DOHH2 (cell line): ENCODE results near the gene PTPRK.

Source experiments
- H3F3A ChIP-seq: fragments of 200-600 bp; sonication (generic), shearing (Covaris generic); 2 replicates; pipeline ENCODE4 v1.6.0; 2016; ENCODE audit warnings: antibody characterized with exemption, mild to moderate bottlenecking; ENCODE audit not compliant: control insufficient read depth, insufficient read depth
- H3K27ac ChIP-seq: fragments of 200-600 bp; sonication (generic); 2 replicates; pipeline ENCODE4 v1.5.1; 2014; ENCODE audit warnings: low read depth, mild to moderate bottlenecking, low read length, moderate library complexity
- H3K27me3 ChIP-seq: fragments of 200-600 bp; sonication (generic); 2 replicates; pipeline ENCODE4 v1.6.1; 2014; ENCODE audit warnings: mild to moderate bottlenecking, low read length, mixed read lengths; ENCODE audit not compliant: control insufficient read depth
- H3K36me3 ChIP-seq: fragments of 200-600 bp; sonication (generic); 2 replicates; pipeline ENCODE4 v1.6.1; 2014; ENCODE audit warnings: mild to moderate bottlenecking, low read length, moderate library complexity, mixed read lengths; ENCODE audit not compliant: control insufficient read depth
- H3K4me1 ChIP-seq: fragments of 200-600 bp; sonication (generic); 2 replicates; pipeline ENCODE4 v1.6.1; 2014; ENCODE audit warnings: mild to moderate bottlenecking, low read length, mixed read lengths; ENCODE audit not compliant: control insufficient read depth
- H3K4me2 ChIP-seq: fragments of 200-600 bp; sonication (generic); 2 replicates; pipeline ENCODE4 v1.6.0; 2014; ENCODE audit warnings: mild to moderate bottlenecking, low read length, moderate library complexity
- H3K4me3 ChIP-seq: fragments of 200-600 bp; sonication (generic); 2 replicates; pipeline ENCODE4 v1.5.1; 2014; ENCODE audit warnings: mild to moderate bottlenecking, low read length, mixed read lengths
- H3K79me2 ChIP-seq: fragments of 200-600 bp; sonication (generic); 2 replicates; pipeline ENCODE4 v1.6.1; 2014; ENCODE audit warnings: mild to moderate bottlenecking, low read length, mixed read lengths; ENCODE audit not compliant: control insufficient read depth
- H3K9me2 ChIP-seq: fragments of 200-600 bp; sonication (generic); replicated peaks from 2 replicates; pipeline ENCODE4 v1.6.1; 2014; ENCODE audit warnings: mild to moderate bottlenecking, low read length, mixed read lengths; ENCODE audit not compliant: control insufficient read depth
- H3K9me3 ChIP-seq: fragments of 200-600 bp; sonication (generic); 2 replicates; pipeline ENCODE4 v1.6.1; 2014; ENCODE audit warnings: antibody characterized with exemption, low read length, mixed read lengths; ENCODE audit not compliant: control insufficient read depth, insufficient read depth
- H4K20me1 ChIP-seq: fragments of 200-600 bp; sonication (generic); 2 replicates; pipeline ENCODE4 v1.6.0; 2014; ENCODE audit warnings: low read depth, mild to moderate bottlenecking, antibody characterized with exemption, low read length, moderate library complexity; ENCODE audit not compliant: control insufficient read depth, insufficient read depth
- EZH2phosphoT487 ChIP-seq: fragments of 200-600 bp; sonication (generic); IDR thresholded peaks from 2 replicates; pipeline ENCODE4 v1.6.1; 2017; ENCODE audit warnings: borderline replicate concordance, mild to moderate bottlenecking, antibody characterized with exemption, low read length, moderate library complexity, mixed read lengths
- TF ChIP-seq, protein P1 (sequence below): fragments of 200-600 bp; sonication (generic); IDR thresholded peaks from one replicate; pipeline ENCODE4 v1.5.1; 2014; ENCODE audit warnings: antibody characterized with exemption, mild to moderate bottlenecking, low read depth, low read length; ENCODE audit not compliant: poor library complexity, severe bottlenecking

PTPRK gene

DNA sequence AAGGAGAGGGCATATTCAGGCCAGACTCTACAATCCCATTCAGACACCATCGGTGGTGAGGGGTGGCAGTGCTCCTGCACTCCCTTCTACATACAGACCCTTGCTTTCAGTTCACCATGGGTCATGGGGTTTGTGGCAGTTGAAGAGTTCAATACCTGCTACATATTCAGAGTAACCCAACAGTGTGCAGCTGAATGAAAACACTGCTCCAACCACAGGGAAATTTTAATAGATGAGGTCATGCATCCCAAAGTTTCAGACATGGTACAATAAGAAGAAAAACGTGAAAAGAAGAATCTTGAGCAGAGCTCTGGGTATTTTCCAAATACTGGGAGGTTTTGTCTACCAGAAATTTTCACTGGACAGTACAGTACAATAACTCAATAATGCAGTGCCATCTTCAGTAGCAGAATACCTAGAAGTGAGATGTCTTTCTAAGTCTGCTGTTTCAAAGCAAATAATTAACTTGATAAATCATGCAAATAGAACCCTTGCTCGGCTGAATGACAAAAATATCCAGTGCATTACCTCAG is 162.1 kb downstream of the PTPRK start:
- Histone ChIP-seq H3K36me3 (no peaks in the 10 kb centered on the region), H3K27ac (no peak overlapping the region), H3K9me2 (no peaks in the 10 kb centered on the region), H4K20me1 (no peaks in the 10 kb centered on the region), H3K4me2 (no peak overlapping the region), H3K4me3 (no peak overlapping the region), H3K9me3 (no peaks in the 10 kb centered on the region), H3K79me2 (no peaks in the 10 kb centered on the region), H3K4me1 (no peaks in the 10 kb centered on the region), H3F3A (no peaks in the 10 kb centered on the region), H3K27me3 (no peaks in the 10 kb centered on the region)
- TF ChIP-seq, protein P1, sequence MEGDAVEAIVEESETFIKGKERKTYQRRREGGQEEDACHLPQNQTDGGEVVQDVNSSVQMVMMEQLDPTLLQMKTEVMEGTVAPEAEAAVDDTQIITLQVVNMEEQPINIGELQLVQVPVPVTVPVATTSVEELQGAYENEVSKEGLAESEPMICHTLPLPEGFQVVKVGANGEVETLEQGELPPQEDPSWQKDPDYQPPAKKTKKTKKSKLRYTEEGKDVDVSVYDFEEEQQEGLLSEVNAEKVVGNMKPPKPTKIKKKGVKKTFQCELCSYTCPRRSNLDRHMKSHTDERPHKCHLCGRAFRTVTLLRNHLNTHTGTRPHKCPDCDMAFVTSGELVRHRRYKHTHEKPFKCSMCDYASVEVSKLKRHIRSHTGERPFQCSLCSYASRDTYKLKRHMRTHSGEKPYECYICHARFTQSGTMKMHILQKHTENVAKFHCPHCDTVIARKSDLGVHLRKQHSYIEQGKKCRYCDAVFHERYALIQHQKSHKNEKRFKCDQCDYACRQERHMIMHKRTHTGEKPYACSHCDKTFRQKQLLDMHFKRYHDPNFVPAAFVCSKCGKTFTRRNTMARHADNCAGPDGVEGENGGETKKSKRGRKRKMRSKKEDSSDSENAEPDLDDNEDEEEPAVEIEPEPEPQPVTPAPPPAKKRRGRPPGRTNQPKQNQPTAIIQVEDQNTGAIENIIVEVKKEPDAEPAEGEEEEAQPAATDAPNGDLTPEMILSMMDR, result no peak
- TF ChIP-seq EZH2phosphoT487, result no peak

DNA sequence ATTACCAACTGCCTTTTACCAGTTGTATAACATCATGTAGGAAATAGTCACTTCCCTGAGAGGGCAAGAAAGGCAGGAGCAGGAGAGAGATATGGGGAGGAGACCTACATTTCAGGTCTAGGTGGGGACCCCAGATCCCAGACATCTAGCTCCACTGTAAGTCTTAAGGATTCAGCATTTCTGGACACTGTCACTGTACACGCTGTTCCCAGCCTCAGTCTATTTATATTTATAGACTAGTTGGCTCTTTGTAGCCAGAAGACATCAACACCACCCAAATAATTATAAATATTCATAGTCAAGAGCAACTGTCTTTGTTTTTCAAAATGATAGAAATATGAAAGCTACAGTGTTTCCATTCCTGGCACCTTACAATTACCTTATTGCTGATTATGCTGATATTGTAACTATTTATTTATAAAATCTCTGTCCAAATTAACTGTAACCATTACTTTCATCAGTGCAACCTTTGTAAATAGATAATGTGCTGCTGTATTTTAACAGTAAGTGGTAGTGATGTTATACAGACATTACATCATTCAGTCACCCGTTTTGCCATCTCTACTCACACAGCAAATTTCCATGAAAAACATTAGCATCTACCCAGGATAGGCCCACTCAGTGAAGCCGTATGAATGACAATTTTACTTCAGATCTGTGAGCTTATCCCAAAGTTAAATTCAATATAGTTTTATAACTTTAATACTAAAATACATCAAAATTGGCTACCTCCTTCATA is 162.8 kb downstream of the PTPRK start:
- H3K9me2 ChIP-seq, result no peaks in the 10 kb centered on the region
- no peak overlapping the region for H3K27ac ChIP-seq
- no peak overlapping the region for H3K4me3 ChIP-seq
- no peaks in the 10 kb centered on the region for H3K36me3 ChIP-seq
- no peaks in the 10 kb centered on the region for H3K79me2 ChIP-seq
- TF ChIP-seq EZH2phosphoT487, result no peak
- TF ChIP-seq, protein P1, result no peak
- H4K20me1 ChIP-seq, result no peaks in the 10 kb centered on the region
- H3K9me3 ChIP-seq, result no peaks in the 10 kb centered on the region
- no peaks in the 10 kb centered on the region for H3F3A ChIP-seq
- H3K4me1 ChIP-seq, result no peaks in the 10 kb centered on the region
- H3K27me3 ChIP-seq, result no peaks in the 10 kb centered on the region
- no peak overlapping the region for H3K4me2 ChIP-seq

DNA sequence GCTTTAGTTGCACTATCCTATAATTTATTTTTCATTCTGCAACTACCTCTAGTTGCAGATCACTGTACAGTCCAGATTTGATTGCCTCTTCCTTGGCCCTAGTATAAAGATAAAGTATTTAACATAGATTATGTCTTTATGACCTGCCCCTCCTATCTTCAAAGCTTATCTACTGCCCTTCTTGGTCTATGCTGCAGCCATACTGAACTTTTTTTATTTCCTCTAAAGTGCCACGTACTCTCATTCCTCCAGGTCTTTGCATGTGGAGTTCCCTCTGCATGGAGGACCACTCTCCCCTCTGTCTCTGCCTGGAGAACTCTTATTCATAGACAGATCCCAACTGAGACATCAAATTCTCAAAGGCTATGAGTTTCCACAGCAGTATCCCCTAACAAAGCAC is 168.0 kb downstream of the PTPRK start:
- no peak overlapping the region for H3K27ac ChIP-seq
- no peaks in the 10 kb centered on the region for H3K9me3 ChIP-seq
- TF ChIP-seq EZH2phosphoT487, result no peak
- TF ChIP-seq, protein P1, result no peak
- H4K20me1 ChIP-seq, result no peaks in the 10 kb centered on the region
- no peaks in the 10 kb centered on the region for H3K4me1 ChIP-seq
- H3K36me3 ChIP-seq, result no peaks in the 10 kb centered on the region
- no peaks in the 10 kb centered on the region for H3F3A ChIP-seq
- H3K9me2 ChIP-seq, result no peaks in the 10 kb centered on the region
- no peaks in the 10 kb centered on the region for H3K79me2 ChIP-seq
- H3K27me3 ChIP-seq, result no peaks in the 10 kb centered on the region
- H3K4me3 ChIP-seq, result no peak overlapping the region
- H3K4me2 ChIP-seq, result no peak overlapping the region
